ENCODE results near the gene TMEM107.

- TF ChIP-seq CTCF (IDR thresholded peaks at IDR 0.05; ENCODE audit: insufficient read depth, low read length) (no peak), POLR2AphosphoS5 (IDR thresholded peaks at IDR 0.05; ENCODE audit: low read depth) (no peak)
Measured at GRCh38 chr17:8186787-8187516, 10.8 kb upstream of the TMEM107 start.

All from HL-60 (cell line).